HepG2 (cell line): ENCODE results near the gene HES6. TPM values are rescaled to one million over a fixed set of nuclear protein-coding genes. Genes with fewer than 3 reads are reported as not detected.
A peak's percentile ranks its signal among the peaks of the same experiment; 100 is the strongest.

Experiments used
- ARHGAP35 ChIP-seq: sonication (generic); formaldehyde crosslinking; IDR thresholded peaks from 2 replicates; pipeline ENCODE4 v1.9.0; 2022; ENCODE audit warnings: mild to moderate bottlenecking, inconsistent platforms, moderate library complexity, missing genetic modification reagents, borderline replicate concordance
- EHMT2 ChIP-seq: fragments of 200-600 bp; sonication (generic); IDR thresholded peaks from 2 replicates; pipeline ENCODE4 v1.7.0; 2017; ENCODE audit warnings: antibody characterized with exemption, low read depth, low read length, borderline replicate concordance
- PAF1 ChIP-seq: IDR thresholded peaks from 2 replicates; pipeline ENCODE4 v1.6.1; 2016; ENCODE audit warnings: missing genetic modification reagents, missing compliant biosample characterization
- ZMYM3 ChIP-seq: sonication (generic); formaldehyde crosslinking; IDR thresholded peaks from 2 replicates; pipeline ENCODE4 v1.5.1; 2020; ENCODE audit warnings: mild to moderate bottlenecking, missing genetic modification reagents
- ZNF34 ChIP-seq: sonication (generic); formaldehyde crosslinking; IDR thresholded peaks from 2 replicates; pipeline ENCODE4 v1.4.0; 2020; ENCODE audit warnings: mild to moderate bottlenecking, missing genetic modification reagents, borderline replicate concordance
- polyA plus RNA-seq, 8 experiments: library from polyadenylated mRNA; depleted of rRNA in 3 of 8; stranded (reverse) in 7 of 8; unstranded in 1 of 8; fragments of >200 nt; fragmentation: Illumina TruSeq in 4 of 8; extraction: Trizol in 4 of 8; gene quantifications; 2 replicates each; pipeline versions ENCODE4 v1.2.1 to v1.2.3, GENCODE V29; 2011 to 2016; ENCODE audit warnings: low read depth in 4 of 8, missing spikeins in 1 of 8, mixed read lengths in 1 of 8; ENCODE audit not compliant: insufficient read depth in 1 of 8
- total RNA-seq, 5 experiments: library from RNA; depleted of rRNA; stranded (reverse); fragments of >200 nt; fragmentation: Illumina TruSeq; extraction: Trizol; gene quantifications; 2 replicates each; pipeline ENCODE4 v1.2.3, GENCODE V29; 2016; ENCODE audit warnings: low read depth in 1 of 5
- TF ChIP-seq, protein P1 (sequence below): sonication (generic); formaldehyde crosslinking; IDR thresholded peaks from 2 replicates; pipeline ENCODE4 v1.4.0; 2020; ENCODE audit warnings: missing genetic modification reagents
- TF ChIP-seq, protein P2 (sequence below): sonication (generic); formaldehyde crosslinking; IDR thresholded peaks from 2 replicates; pipeline ENCODE4 v1.4.0; 2020; ENCODE audit warnings: missing genetic modification reagents
- TF ChIP-seq, protein P3 (sequence below): sonication (generic); formaldehyde crosslinking; IDR thresholded peaks from 2 replicates; pipeline ENCODE4 v1.4.0; 2020; ENCODE audit warnings: missing genetic modification reagents, borderline replicate concordance
- TF ChIP-seq, protein P4 (sequence below), 2 experiments: IDR thresholded peaks; 2 replicates each; pipeline ENCODE4 v1.6.1; 2011 to 2012; ENCODE audit warnings: low read length in 2 of 2, borderline replicate concordance in 1 of 2, low read depth in 1 of 2, mild to moderate bottlenecking in 1 of 2, moderate library complexity in 1 of 2

Gene HES6
- total and polyA plus RNA-seq, 2 of the 13 experiments (the other 11 are each of a cell fraction or from before 2014, with no cell fraction given) = 19.5 to 82.8 TPM

DNA sequence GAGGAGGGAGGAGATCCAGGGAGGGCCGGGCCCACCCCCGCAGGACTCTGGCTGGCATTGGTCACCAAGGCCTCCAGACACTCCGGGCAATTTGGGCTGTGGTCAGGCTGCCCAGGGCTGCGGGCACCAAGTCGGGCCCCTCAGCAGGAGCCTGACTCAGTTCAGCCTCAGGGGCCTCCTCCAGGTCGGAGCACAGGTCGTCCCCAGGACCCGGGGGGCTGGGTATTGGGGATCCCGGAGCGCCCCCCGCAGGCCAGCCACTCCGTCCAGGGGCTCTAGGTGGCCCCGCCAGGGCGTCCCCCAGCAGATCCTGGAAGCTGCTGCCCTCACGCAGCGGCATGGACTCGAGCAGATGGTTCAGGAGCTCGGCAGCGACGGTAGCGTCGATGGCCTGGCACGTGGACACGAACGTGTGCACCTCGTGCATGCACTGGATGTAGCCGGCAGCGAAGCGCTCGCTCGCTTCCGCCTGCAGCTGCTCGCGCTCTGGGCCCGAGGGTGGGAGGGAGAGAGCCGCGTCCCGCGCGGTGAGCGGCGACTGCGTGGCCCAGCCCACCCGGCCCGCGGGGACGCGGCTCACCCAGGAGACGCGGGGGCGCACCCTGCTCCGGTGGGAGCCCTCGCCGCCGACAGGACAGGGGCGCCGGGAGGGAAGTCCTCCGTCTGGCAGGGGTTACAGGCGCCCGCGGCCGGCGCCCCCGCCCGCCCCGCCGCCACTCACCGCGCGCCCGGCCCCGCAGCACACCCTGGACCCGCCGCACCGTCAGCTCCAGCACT lies 884 bp downstream of the HES6 start (continued):
- TF ChIP-seq, protein P1, sequence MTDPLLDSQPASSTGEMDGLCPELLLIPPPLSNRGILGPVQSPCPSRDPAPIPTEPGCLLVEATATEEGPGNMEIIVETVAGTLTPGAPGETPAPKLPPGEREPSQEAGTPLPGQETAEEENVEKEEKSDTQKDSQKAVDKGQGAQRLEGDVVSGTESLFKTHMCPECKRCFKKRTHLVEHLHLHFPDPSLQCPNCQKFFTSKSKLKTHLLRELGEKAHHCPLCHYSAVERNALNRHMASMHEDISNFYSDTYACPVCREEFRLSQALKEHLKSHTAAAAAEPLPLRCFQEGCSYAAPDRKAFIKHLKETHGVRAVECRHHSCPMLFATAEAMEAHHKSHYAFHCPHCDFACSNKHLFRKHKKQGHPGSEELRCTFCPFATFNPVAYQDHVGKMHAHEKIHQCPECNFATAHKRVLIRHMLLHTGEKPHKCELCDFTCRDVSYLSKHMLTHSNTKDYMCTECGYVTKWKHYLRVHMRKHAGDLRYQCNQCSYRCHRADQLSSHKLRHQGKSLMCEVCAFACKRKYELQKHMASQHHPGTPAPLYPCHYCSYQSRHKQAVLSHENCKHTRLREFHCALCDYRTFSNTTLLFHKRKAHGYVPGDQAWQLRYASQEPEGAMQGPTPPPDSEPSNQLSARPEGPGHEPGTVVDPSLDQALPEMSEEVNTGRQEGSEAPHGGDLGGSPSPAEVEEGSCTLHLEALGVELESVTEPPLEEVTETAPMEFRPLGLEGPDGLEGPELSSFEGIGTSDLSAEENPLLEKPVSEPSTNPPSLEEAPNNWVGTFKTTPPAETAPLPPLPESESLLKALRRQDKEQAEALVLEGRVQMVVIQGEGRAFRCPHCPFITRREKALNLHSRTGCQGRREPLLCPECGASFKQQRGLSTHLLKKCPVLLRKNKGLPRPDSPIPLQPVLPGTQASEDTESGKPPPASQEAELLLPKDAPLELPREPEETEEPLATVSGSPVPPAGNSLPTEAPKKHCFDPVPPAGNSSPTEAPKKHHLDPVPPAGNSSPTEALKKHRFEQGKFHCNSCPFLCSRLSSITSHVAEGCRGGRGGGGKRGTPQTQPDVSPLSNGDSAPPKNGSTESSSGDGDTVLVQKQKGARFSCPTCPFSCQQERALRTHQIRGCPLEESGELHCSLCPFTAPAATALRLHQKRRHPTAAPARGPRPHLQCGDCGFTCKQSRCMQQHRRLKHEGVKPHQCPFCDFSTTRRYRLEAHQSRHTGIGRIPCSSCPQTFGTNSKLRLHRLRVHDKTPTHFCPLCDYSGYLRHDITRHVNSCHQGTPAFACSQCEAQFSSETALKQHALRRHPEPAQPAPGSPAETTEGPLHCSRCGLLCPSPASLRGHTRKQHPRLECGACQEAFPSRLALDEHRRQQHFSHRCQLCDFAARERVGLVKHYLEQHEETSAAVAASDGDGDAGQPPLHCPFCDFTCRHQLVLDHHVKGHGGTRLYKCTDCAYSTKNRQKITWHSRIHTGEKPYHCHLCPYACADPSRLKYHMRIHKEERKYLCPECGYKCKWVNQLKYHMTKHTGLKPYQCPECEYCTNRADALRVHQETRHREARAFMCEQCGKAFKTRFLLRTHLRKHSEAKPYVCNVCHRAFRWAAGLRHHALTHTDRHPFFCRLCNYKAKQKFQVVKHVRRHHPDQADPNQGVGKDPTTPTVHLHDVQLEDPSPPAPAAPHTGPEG (CRISPR knock-in tag) = peak; percentile 96
- TF ChIP-seq ARHGAP35 (CRISPR knock-in tag) = peak; percentile 96
- TF ChIP-seq ZNF34 (CRISPR knock-in tag) = no peak
- no peak for TF ChIP-seq PAF1 (CRISPR knock-in tag)
- TF ChIP-seq, protein P2, sequence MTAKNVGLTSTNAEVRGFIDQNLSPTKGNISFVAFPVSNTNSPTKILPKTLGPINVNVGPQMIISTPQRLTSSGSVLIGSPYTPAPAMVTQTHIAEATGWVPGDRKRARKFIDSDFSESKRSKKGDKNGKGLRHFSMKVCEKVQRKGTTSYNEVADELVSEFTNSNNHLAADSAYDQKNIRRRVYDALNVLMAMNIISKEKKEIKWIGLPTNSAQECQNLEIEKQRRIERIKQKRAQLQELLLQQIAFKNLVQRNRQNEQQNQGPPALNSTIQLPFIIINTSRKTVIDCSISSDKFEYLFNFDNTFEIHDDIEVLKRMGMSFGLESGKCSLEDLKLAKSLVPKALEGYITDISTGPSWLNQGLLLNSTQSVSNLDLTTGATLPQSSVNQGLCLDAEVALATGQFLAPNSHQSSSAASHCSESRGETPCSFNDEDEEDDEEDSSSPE (CRISPR knock-in tag) = peak; percentile 95
- TF ChIP-seq EHMT2 = no peak
- TF ChIP-seq ZMYM3 = peak; percentile 20; the same call in 1 of the 2 replicates
- TF ChIP-seq, protein P3, sequence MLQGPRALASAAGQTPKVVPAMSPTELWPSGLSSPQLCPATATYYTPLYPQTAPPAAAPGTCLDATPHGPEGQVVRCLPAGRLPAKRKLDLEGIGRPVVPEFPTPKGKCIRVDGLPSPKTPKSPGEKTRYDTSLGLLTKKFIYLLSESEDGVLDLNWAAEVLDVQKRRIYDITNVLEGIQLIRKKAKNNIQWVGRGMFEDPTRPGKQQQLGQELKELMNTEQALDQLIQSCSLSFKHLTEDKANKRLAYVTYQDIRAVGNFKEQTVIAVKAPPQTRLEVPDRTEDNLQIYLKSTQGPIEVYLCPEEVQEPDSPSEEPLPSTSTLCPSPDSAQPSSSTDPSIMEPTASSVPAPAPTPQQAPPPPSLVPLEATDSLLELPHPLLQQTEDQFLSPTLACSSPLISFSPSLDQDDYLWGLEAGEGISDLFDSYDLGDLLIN (CRISPR knock-in tag) = peak; percentile 98; the same call in 1 of the 2 replicates
- TF ChIP-seq, protein P4, sequence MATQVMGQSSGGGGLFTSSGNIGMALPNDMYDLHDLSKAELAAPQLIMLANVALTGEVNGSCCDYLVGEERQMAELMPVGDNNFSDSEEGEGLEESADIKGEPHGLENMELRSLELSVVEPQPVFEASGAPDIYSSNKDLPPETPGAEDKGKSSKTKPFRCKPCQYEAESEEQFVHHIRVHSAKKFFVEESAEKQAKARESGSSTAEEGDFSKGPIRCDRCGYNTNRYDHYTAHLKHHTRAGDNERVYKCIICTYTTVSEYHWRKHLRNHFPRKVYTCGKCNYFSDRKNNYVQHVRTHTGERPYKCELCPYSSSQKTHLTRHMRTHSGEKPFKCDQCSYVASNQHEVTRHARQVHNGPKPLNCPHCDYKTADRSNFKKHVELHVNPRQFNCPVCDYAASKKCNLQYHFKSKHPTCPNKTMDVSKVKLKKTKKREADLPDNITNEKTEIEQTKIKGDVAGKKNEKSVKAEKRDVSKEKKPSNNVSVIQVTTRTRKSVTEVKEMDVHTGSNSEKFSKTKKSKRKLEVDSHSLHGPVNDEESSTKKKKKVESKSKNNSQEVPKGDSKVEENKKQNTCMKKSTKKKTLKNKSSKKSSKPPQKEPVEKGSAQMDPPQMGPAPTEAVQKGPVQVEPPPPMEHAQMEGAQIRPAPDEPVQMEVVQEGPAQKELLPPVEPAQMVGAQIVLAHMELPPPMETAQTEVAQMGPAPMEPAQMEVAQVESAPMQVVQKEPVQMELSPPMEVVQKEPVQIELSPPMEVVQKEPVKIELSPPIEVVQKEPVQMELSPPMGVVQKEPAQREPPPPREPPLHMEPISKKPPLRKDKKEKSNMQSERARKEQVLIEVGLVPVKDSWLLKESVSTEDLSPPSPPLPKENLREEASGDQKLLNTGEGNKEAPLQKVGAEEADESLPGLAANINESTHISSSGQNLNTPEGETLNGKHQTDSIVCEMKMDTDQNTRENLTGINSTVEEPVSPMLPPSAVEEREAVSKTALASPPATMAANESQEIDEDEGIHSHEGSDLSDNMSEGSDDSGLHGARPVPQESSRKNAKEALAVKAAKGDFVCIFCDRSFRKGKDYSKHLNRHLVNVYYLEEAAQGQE (IDR thresholded peaks at IDR 0.05; ENCODE audit: borderline replicate concordance in 1 of 2, low read depth in 1 of 2, low read length in 2 of 2) = no peak
